K562 (cell line): Measurements from ENCODE around the gene COL5A1. TPM values are rescaled to one million over a fixed set of nuclear protein-coding genes. Genes with fewer than 3 reads are reported as not detected.

ENCODE experiments used
- ATAC-seq: fragments of 200-7000 bp; cut with Tn5 transposase; 3 replicates; pipeline ENCODE4 v1.9.1; 2020; ENCODE audit warnings: moderate library complexity
- BruUV-seq: library from RNA; stranded (reverse); fragments of 400-500 nt; replicated peaks from 2 replicates; lab custom pipeline; 2021; lab: Mats Ljungman, UMichigan
- CTCF ChIA-PET: fragments of 300-600 bp; formaldehyde crosslinking; extraction: SDS; loops from one replicate; lab custom pipeline; 2021; ENCODE audit warnings: low intra/inter-chr PET ratio; lab: Yijun Ruan, JAX
- POLR2A ChIA-PET: fragments of 300-600, 350-650 bp; sonication (Branson Sonifier 250); formaldehyde crosslinking; extraction: SDS; loops from one replicate; lab custom pipeline; 2021; ENCODE audit warnings: antibody characterized with exemption, inconsistent platforms; lab: Yijun Ruan, JAX
- DNase-seq, 4 experiments: peaks; one replicate each; pipeline versions ENCODE4 v3.0.0 to v3.0.0-alpha.2; 2011 to 2018; ENCODE audit warnings: low spot score in 3 of 4, mixed read lengths in 3 of 4; ENCODE audit errors: extremely low read depth in 1 of 4
- FAIRE-seq: peaks from 2 replicates; lab custom pipeline; 2011; peaks lifted over from hg19 to GRCh38; lab: Jason Lieb, UNC
- H2AFZ ChIP-seq: 2 replicates; pipeline ENCODE4 v1.6.0; 2011; ENCODE audit warnings: low read depth, low read length, control low read depth, inconsistent platforms
- H3K27ac ChIP-seq: fragments of 200-600 bp; 3 replicates; pipeline ENCODE4 v1.8.0; 2011; ENCODE audit warnings: low read depth, mild to moderate bottlenecking, control low read depth, inconsistent platforms, low read length, moderate library complexity, mixed read lengths; ENCODE audit errors: extremely low read depth
- H3K27me3 ChIP-seq, 2 experiments: fragments of 300-600 bp in 1 of 2; 2 replicates in 1 of 2; 3 replicates in 1 of 2; pipeline versions ENCODE4 v1.6.0 to v1.8.0; 2011; ENCODE audit warnings: inconsistent platforms in 2 of 2, low read length in 2 of 2, mild to moderate bottlenecking in 1 of 2, mixed read lengths in 1 of 2, moderate library complexity in 1 of 2; ENCODE audit not compliant: control insufficient read depth in 2 of 2, insufficient read depth in 2 of 2
- H3K36me3 ChIP-seq: fragments of 300-600 bp; 3 replicates; pipeline ENCODE4 v1.8.0; 2011; ENCODE audit warnings: mild to moderate bottlenecking, low read length, inconsistent platforms; ENCODE audit not compliant: control insufficient read depth, insufficient read depth
- H3K4me1 ChIP-seq, 2 experiments: fragments of 200-600 bp in 1 of 2; replicated peaks in 1 of 2; 2 replicates in 1 of 2; 3 replicates in 1 of 2; pipeline versions ENCODE4 v1.5.1 to v1.8.0; 2011; ENCODE audit warnings: inconsistent platforms in 2 of 2, low read length in 2 of 2, mild to moderate bottlenecking in 1 of 2, mixed read lengths in 1 of 2, moderate library complexity in 1 of 2; ENCODE audit not compliant: control insufficient read depth in 2 of 2, insufficient read depth in 2 of 2
- H3K4me2 ChIP-seq: 2 replicates; pipeline ENCODE4 v1.6.1; 2011; ENCODE audit warnings: low read length, control low read depth, inconsistent platforms, mixed read lengths; ENCODE audit not compliant: insufficient read depth
- H3K4me3 ChIP-seq: fragments of 200-600 bp; sonication (generic), shearing (Covaris generic); 2 replicates; pipeline ENCODE4 v1.5.1; 2016; ENCODE audit warnings: control low read depth, inconsistent platforms
- H3K79me2 ChIP-seq: fragments of 200-600 bp; 3 replicates; pipeline ENCODE4 v1.8.0; 2011; ENCODE audit warnings: low read length, inconsistent platforms; ENCODE audit not compliant: control insufficient read depth, insufficient read depth
- H3K9ac ChIP-seq, 2 experiments: 2 replicates each; pipeline versions ENCODE4 v1.6.0 to v1.6.1; 2011; ENCODE audit warnings: low read depth in 2 of 2, low read length in 2 of 2, control low read depth in 1 of 2, inconsistent platforms in 1 of 2, mild to moderate bottlenecking in 1 of 2, mixed read lengths in 1 of 2; ENCODE audit not compliant: insufficient read depth in 1 of 2
- H3K9me1 ChIP-seq: one replicate; pipeline ENCODE4 v1.6.0; 2011; ENCODE audit warnings: inconsistent platforms, mild to moderate bottlenecking, low read length, moderate library complexity; ENCODE audit not compliant: control insufficient read depth, insufficient read depth
- H3K9me3 ChIP-seq: replicated peaks from 2 replicates; pipeline ENCODE4 v1.5.1; 2011; ENCODE audit warnings: low read depth, low read length, inconsistent platforms; ENCODE audit not compliant: control insufficient read depth, insufficient read depth
- H4K20me1 ChIP-seq: replicated peaks from 2 replicates; pipeline ENCODE4 v1.6.1; 2011; ENCODE audit warnings: low read length, inconsistent platforms, mixed read lengths; ENCODE audit not compliant: control insufficient read depth, insufficient read depth
- CBFA2T3 ChIP-seq: fragments of 450-650 bp; IDR thresholded peaks from 2 replicates; pipeline ENCODE4 v1.6.1; 2017
- DDX20 ChIP-seq: fragments of 450-650 bp; IDR thresholded peaks from 2 replicates; pipeline ENCODE4 v1.6.1; 2016; ENCODE audit warnings: missing genetic modification characterization, low read depth, mild to moderate bottlenecking, missing compliant biosample characterization, moderate library complexity
- MEF2A ChIP-seq: IDR thresholded peaks from 2 replicates; pipeline ENCODE4 v1.6.1; 2011; ENCODE audit warnings: low read depth, mild to moderate bottlenecking, low read length, moderate library complexity; ENCODE audit not compliant: control insufficient read depth
- SFPQ ChIP-seq: fragments of 200-400 bp; formaldehyde crosslinking; IDR thresholded peaks from 2 replicates; pipeline ENCODE4 v1.6.1; 2017; ENCODE audit warnings: mild to moderate bottlenecking, low read depth, low read length, moderate library complexity
- SNRNP70 ChIP-seq: fragments of 200-400 bp; formaldehyde crosslinking; optimal IDR thresholded peaks from 2 replicates; pipeline ENCODE3; 2017; ENCODE audit warnings: low read depth, low read length
- SRSF9 ChIP-seq: fragments of 200-400 bp; formaldehyde crosslinking; IDR thresholded peaks from 2 replicates; pipeline ENCODE4 v1.6.1; 2017; ENCODE audit warnings: low read depth, low read length, borderline replicate concordance
- WGBS: fragments of 100-300 bp; shearing (Covaris generic); methylation state at CpG from one replicate; pipeline ENCODE4 v1.1.6; 2016; ENCODE audit warnings: low coverage, mixed read lengths; ENCODE audit not compliant: insufficient coverage; ENCODE audit errors: missing lambda C conversion rate; 5-methylcytosine and 5-hydroxymethylcytosine counted together
- in situ Hi-C: fragments of 300-500 bp; cut with MboI; formaldehyde crosslinking; loops from 4 replicates; pipeline ENCODE4 v1.15.0; 2018; ENCODE audit warnings: inconsistent platforms, mixed read lengths
- intact Hi-C: fragments of 100-400 bp; cut with micrococcal nuclease; formaldehyde crosslinking; loops from 2 replicates; pipeline ENCODE4 v1.14.2; 2022
- polyA plus RNA-seq, 8 experiments: library from polyadenylated mRNA; depleted of rRNA in 4 of 8; stranded (reverse) in 5 of 8; unstranded in 3 of 8; fragments of >200 nt; fragmentation: Nextera tagmentation in 2 of 8; fragmentation: Illumina TruSeq in 1 of 8; extraction: Ambion mirVana in 2 of 8; extraction: Trizol in 1 of 8; gene quantifications; 2 replicates each; pipeline versions ENCODE4 v1.2.1 to v1.2.3, GENCODE V29; 2011 to 2014; ENCODE audit warnings: inconsistent platforms in 1 of 8, missing spikeins in 1 of 8
- total RNA-seq, 7 experiments: library from RNA; depleted of rRNA in 6 of 7; stranded (reverse); fragments of >200 nt in 6 of 7; fragmentation: Illumina TruSeq in 2 of 7; extraction: Trizol in 2 of 7; gene quantifications; 2 replicates each; pipeline versions ENCODE4 v1.2.1 to v1.2.3, GENCODE V29; 2011 to 2021; ENCODE audit warnings: low replicate concordance in 1 of 7
- TF ChIP-seq, protein P1 (sequence below): fragments of 450-650 bp; IDR thresholded peaks from 2 replicates; pipeline ENCODE4 v1.7.1; 2018; ENCODE audit warnings: mild to moderate bottlenecking, low read depth; ENCODE audit not compliant: partially characterized antibody

Gene COL5A1
- total and polyA plus RNA-seq, 9 of the 15 experiments (the other 6 are each of a cell fraction or from before 2014, with no cell fraction given), result under 0.01 to 0.13 (median 0.04) TPM; not detected in 6

DNA sequence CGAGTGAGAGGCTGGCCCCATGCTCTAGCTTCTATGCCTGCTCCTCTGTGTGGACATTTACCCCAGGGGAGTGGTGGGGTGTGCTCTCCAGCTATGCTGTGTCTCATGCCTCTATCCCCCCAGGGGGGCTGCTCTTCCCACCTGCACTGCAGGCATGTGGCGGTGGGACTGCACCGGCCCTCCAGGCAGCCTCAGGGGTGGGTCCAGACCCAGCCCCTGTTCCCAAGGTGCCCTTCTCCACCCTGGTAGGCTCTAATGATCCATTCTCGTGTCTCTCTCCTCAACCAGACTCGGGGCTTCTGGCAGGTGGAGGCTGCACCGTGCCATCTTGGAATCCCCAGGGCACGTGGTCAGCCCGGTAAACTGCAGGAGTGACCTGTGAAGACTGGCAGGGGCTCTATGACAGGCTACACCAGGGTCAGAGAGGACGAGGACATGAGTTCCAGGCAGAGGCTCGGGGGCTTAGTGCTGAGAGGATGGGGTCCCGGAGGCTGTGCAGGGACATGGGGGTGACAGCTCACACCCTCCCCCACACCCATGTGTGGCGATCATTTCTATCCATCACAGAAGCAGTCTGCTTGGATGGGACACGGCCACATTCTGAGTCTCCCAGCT lies 22.7 kb upstream of the COL5A1 start:
- in situ Hi-C loops, result no loop called here
- Histone ChIP-seq H3K36me3 (no peaks in the 10 kb centered on the region), H3K27ac (no peak overlapping the region), H3K4me3 (no peak overlapping the region), H3K9me3 (no peaks in the 10 kb centered on the region), H3K9ac (no peak overlapping the region), H3K9me1 (no peaks in the 10 kb centered on the region), H4K20me1 (peaks cover 4% of the 10 kb centered on the region; the same call in 1 of the 2 replicates), H3K4me1 (no peaks in the 10 kb centered on the region), H3K4me2 (no peak overlapping the region), H2AFZ (no peak overlapping the region), H3K27me3 (peaks cover 0 to 58% of the 10 kb centered on the region in 2 experiments; a peak in 2 of 5 replicates), H3K79me2 (no peaks in the 10 kb centered on the region)
- no peak for TF ChIP-seq DDX20 (tag)
- TF ChIP-seq, protein P1, sequence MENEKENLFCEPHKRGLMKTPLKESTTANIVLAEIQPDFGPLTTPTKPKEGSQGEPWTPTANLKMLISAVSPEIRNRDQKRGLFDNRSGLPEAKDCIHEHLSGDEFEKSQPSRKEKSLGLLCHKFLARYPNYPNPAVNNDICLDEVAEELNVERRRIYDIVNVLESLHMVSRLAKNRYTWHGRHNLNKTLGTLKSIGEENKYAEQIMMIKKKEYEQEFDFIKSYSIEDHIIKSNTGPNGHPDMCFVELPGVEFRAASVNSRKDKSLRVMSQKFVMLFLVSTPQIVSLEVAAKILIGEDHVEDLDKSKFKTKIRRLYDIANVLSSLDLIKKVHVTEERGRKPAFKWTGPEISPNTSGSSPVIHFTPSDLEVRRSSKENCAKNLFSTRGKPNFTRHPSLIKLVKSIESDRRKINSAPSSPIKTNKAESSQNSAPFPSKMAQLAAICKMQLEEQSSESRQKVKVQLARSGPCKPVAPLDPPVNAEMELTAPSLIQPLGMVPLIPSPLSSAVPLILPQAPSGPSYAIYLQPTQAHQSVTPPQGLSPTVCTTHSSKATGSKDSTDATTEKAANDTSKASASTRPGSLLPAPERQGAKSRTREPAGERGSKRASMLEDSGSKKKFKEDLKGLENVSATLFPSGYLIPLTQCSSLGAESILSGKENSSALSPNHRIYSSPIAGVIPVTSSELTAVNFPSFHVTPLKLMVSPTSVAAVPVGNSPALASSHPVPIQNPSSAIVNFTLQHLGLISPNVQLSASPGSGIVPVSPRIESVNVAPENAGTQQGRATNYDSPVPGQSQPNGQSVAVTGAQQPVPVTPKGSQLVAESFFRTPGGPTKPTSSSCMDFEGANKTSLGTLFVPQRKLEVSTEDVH, result no peak
- no peak for TF ChIP-seq CBFA2T3
- no peak for TF ChIP-seq SRSF9
- TF ChIP-seq SFPQ, result no peak
- TF ChIP-seq MEF2A, result no peak
- TF ChIP-seq SNRNP70, result no peak
- no peak for FAIRE-seq
- ChIA-PET CTCF (no interaction called here), POLR2A (interaction anchor here (1.1 kb wide), 1 partner anchor 10 kb away, joined by 3 read pairs; no protein-coding TSS in a partner anchor)
- no TSS peak for BruUV-seq
- DNase-seq, result no peak
- intact Hi-C loops, result no loop called here
- WGBS, result 3% methylated on average over 13 of the region's 13 CpGs
- ATAC-seq, result no peak
